ENCODE results near the gene PRDM13.
"Not testable (repeated sequence)": the region's sequence is repeated elsewhere in the genome, so short reads cannot be mapped to it uniquely, and the experiment has no call there.

PRDM13 gene

DNA sequence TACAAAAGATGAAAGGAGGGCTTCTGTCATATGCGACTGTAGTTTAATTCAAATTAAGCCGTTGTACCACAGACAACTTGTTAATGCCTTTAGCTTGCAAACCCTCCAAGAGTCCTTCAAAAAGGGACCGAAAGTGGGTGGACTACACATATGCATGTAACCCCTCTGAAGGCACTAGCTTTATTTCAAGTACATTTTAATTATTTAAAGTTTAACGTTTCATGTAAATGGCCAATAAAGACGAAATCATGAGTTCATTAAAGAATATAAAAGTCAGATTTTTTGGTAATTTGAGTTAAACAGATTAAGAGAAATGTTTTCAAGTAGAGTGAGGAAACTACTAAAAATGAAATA lies 12.8 kb downstream of the PRDM13 start:
- in situ Hi-C loops (cut with HindIII; ENCODE audit: low pct_unique_long_range_greater_than_20kb, low sequenced_read_pairs): no loop called here
- DNase-seq (ENCODE audit: low read depth in 1 of 2, low spot score in 1 of 2): no peak
- no peak for TF ChIP-seq JUND (IDR thresholded peaks at IDR 0.05; ENCODE audit: low read depth)

GRCh38 chr6:99622044-99622443 lies 15.4 kb downstream of the PRDM13 start:
- DNase-seq (ENCODE audit: low read depth in 1 of 2, low spot score in 1 of 2): not testable (repeated sequence)

GRCh38 chr6:99629293-99629692 lies 22.7 kb downstream of the PRDM13 start:
- no peak for DNase-seq (ENCODE audit: low read depth in 1 of 2, low spot score in 1 of 2)
- no peak for TF ChIP-seq JUND (IDR thresholded peaks at IDR 0.05; ENCODE audit: low read depth)
- in situ Hi-C loops (cut with HindIII; ENCODE audit: low pct_unique_long_range_greater_than_20kb, low sequenced_read_pairs): no loop called here

More at GRCh38 chr6:99622044-99622443, 15.4 kb downstream of the PRDM13 start:
- in situ Hi-C loops (cut with HindIII; ENCODE audit: low pct_unique_long_range_greater_than_20kb, low sequenced_read_pairs): not testable (repeated sequence)

DNA sequence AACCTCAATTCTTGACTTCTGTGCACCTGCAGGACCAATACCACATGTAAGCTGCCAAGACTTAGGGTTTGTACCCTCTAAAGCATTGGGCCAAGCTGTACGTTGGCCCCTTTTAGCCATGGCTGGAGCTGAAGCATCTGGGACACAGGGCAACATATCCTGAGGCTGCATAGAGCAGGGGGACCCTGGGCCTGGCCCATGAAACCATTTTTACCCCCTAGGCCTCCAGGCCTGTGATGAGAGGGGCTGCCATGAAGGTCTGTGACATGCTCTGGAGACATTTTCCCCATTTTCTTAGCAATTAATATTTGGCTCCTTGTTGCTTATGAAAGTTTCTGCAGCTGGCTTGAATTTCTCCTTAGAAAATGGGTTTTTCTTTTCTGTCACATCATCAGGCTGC lies 31.0 kb downstream of the PRDM13 start:
- no peak for DNase-seq (ENCODE audit: low read depth in 1 of 2, low spot score in 1 of 2)
- no peak for TF ChIP-seq JUND (IDR thresholded peaks at IDR 0.05; ENCODE audit: low read depth)
- in situ Hi-C loops (cut with HindIII; ENCODE audit: low pct_unique_long_range_greater_than_20kb, low sequenced_read_pairs): no loop called here

GRCh38 chr6:99638358-99638757 lies 31.7 kb downstream of the PRDM13 start:
- DNase-seq (ENCODE audit: low read depth in 1 of 2, low spot score in 1 of 2); in situ Hi-C loops (cut with HindIII; ENCODE audit: low pct_unique_long_range_greater_than_20kb, low sequenced_read_pairs): not testable (repeated sequence)

DNA sequence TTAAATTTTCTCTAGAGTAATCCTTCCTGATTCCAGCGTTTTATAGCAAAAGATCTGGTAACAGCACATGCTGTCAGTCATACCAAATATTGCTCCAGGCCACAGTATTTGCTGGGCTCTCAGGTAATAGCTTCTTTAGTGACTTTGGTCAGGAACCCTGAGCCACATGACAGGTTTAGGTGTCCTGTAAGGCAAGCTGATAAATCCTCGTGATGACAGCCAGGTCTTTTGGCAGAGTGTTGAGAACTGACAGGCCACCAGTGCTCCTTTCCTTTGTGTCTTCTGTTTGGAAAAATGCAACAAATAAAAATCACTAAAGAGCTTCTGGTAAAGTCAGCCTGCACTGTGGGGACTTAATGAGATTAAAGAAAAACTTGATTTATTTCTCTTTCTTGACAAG lies 34.6 kb downstream of the PRDM13 start:
- in situ Hi-C loops (cut with HindIII; ENCODE audit: low pct_unique_long_range_greater_than_20kb, low sequenced_read_pairs): no loop called here
- TF ChIP-seq JUND (IDR thresholded peaks at IDR 0.05; ENCODE audit: low read depth): no peak

DNA sequence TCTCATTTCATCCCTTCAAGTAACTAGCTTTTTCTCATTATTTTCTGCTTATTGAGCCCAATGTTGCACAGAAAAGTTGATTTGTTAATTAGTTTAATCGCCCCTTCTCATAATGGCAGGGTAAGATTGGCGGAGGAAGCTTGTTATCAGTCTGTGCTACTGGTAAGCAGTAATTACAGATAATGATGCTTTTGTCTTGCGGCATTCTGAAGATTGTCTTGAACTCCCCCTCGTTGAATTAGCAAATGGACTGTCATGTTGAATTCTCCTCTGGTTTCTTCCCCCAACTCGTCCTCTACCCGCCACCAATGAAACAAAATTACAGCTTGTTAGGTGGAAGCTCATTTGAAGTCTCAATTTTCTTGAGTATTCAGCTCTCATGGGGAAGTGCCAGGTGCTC lies 39.4 kb downstream of the PRDM13 start:
- in situ Hi-C loops (cut with HindIII; ENCODE audit: low pct_unique_long_range_greater_than_20kb, low sequenced_read_pairs): no loop called here
- no peak for TF ChIP-seq JUND (IDR thresholded peaks at IDR 0.05; ENCODE audit: low read depth)
- DNase-seq (ENCODE audit: low read depth in 1 of 2, low spot score in 1 of 2): no peak

More for the DNA sequence above, 34.6 kb downstream of the PRDM13 start:
- no peak for DNase-seq (ENCODE audit: low read depth in 1 of 2, low spot score in 1 of 2)

DNA sequence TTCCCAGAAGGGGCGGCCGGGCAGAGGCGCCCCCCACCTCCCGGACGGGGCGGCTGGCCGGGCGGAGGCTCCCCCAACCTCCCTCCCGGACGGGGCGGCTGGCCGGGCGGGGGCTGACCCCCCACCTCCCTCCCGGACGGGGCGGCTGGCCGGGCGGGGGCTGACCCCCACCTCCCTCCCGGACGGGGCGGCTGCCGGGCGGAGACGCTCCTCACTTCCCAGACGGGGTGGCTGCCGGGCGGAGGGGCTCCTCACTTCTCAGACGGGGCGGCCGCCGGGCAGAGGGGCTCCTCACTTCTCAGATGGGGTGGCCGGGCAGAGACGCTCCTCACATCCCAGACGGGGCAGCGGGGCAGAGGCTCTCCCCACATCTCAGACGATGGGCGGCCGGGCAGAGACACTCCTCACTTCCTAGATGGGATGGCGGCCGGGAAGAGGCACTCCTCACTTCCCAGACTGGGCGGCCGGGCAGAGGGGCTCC lies 43.5 kb downstream of the PRDM13 start:
- DNase-seq (ENCODE audit: low read depth in 1 of 2, low spot score in 1 of 2); in situ Hi-C loops (cut with HindIII; ENCODE audit: low pct_unique_long_range_greater_than_20kb, low sequenced_read_pairs): not testable (repeated sequence)

GRCh38 chr6:99660206-99660605 lies 53.6 kb downstream of the PRDM13 start:
- no peak for DNase-seq (ENCODE audit: low read depth in 1 of 2, low spot score in 1 of 2)
- no peak for TF ChIP-seq JUND (IDR thresholded peaks at IDR 0.05; ENCODE audit: low read depth)
- in situ Hi-C loops (cut with HindIII; ENCODE audit: low pct_unique_long_range_greater_than_20kb, low sequenced_read_pairs): no loop called here

GRCh38 chr6:99661870-99662269 lies 55.2 kb downstream of the PRDM13 start:
- no peak for DNase-seq (ENCODE audit: low read depth in 1 of 2, low spot score in 1 of 2)
- no peak for TF ChIP-seq JUND (IDR thresholded peaks at IDR 0.05; ENCODE audit: low read depth)
- in situ Hi-C loops (cut with HindIII; ENCODE audit: low pct_unique_long_range_greater_than_20kb, low sequenced_read_pairs): no loop called here

- DNase-seq (ENCODE audit: low read depth in 1 of 2, low spot score in 1 of 2): no peak
- TF ChIP-seq JUND (IDR thresholded peaks at IDR 0.05; ENCODE audit: low read depth): no peak
- in situ Hi-C loops (cut with HindIII; ENCODE audit: low pct_unique_long_range_greater_than_20kb, low sequenced_read_pairs): no loop called here
Measured at GRCh38 chr6:99662616-99663015, 56.0 kb downstream of the PRDM13 start.

All from T47D (cell line).